HepG2 (cell line): ENCODE results near the gene NRSN2. TPM values are rescaled to one million over a fixed set of nuclear protein-coding genes. Genes with fewer than 3 reads are reported as not detected.

Experiments used
- GTF2F1 ChIP-seq: fragments of 150-350 bp; IDR thresholded peaks from 2 replicates; pipeline ENCODE4 v1.6.1; 2014; ENCODE audit warnings: low read length
- KDM4B ChIP-seq: sonication (generic); formaldehyde crosslinking; IDR thresholded peaks from 2 replicates; pipeline ENCODE4 v1.4.0; 2020; ENCODE audit warnings: missing genetic modification reagents
- KLF12 ChIP-seq: sonication (generic); formaldehyde crosslinking; IDR thresholded peaks from 2 replicates; pipeline ENCODE4 v1.4.0; 2020; ENCODE audit warnings: missing genetic modification reagents, borderline replicate concordance
- SCMH1 ChIP-seq: sonication (generic); formaldehyde crosslinking; IDR thresholded peaks from 2 replicates; pipeline ENCODE4 v1.9.0; 2021; ENCODE audit warnings: missing genetic modification reagents, mild to moderate bottlenecking, borderline replicate concordance
- SKI ChIP-seq: fragments of 450-650 bp; IDR thresholded peaks from one replicate; pipeline ENCODE4 v1.6.1; 2018; ENCODE audit warnings: mild to moderate bottlenecking; ENCODE audit not compliant: partially characterized antibody
- ZNF737 ChIP-seq: sonication (generic); formaldehyde crosslinking; IDR thresholded peaks from 2 replicates; pipeline ENCODE4 v1.5.0; 2020; ENCODE audit warnings: missing genetic modification reagents, mild to moderate bottlenecking, borderline replicate concordance
- polyA plus RNA-seq, 8 experiments: library from polyadenylated mRNA; depleted of rRNA in 3 of 8; stranded (reverse) in 7 of 8; unstranded in 1 of 8; fragments of >200 nt; fragmentation: Illumina TruSeq in 4 of 8; extraction: Trizol in 4 of 8; gene quantifications; 2 replicates each; pipeline versions ENCODE4 v1.2.1 to v1.2.3, GENCODE V29; 2011 to 2016; ENCODE audit warnings: low read depth in 4 of 8, missing spikeins in 1 of 8, mixed read lengths in 1 of 8; ENCODE audit not compliant: insufficient read depth in 1 of 8
- total RNA-seq, 5 experiments: library from RNA; depleted of rRNA; stranded (reverse); fragments of >200 nt; fragmentation: Illumina TruSeq; extraction: Trizol; gene quantifications; 2 replicates each; pipeline ENCODE4 v1.2.3, GENCODE V29; 2016; ENCODE audit warnings: low read depth in 1 of 5
- TF ChIP-seq, protein P1 (sequence below): sonication (generic); formaldehyde crosslinking; IDR thresholded peaks from 2 replicates; pipeline ENCODE4 v1.4.0; 2020; ENCODE audit warnings: missing genetic modification reagents
- TF ChIP-seq, protein P2 (sequence below), 2 experiments: sonication (generic) in 1 of 2; formaldehyde crosslinking in 1 of 2; IDR thresholded peaks; 2 replicates each; pipeline versions ENCODE4 v1.5.1 to v1.6.1; 2011 to 2020; ENCODE audit warnings: borderline replicate concordance in 1 of 2, low read depth in 1 of 2, low read length in 1 of 2, mild to moderate bottlenecking in 1 of 2, missing genetic modification reagents in 1 of 2, moderate library complexity in 1 of 2
- TF ChIP-seq, protein P3 (sequence below): sonication (generic); formaldehyde crosslinking; IDR thresholded peaks from 2 replicates; pipeline ENCODE4 v1.4.0; 2020; ENCODE audit warnings: low read depth, missing genetic modification reagents
- TF ChIP-seq, protein P4 (sequence below): sonication (generic); formaldehyde crosslinking; IDR thresholded peaks from 2 replicates; pipeline ENCODE4 v1.4.0; 2020; ENCODE audit warnings: missing genetic modification reagents
- TF ChIP-seq, protein P5 (sequence below): sonication (generic); formaldehyde crosslinking; IDR thresholded peaks from 2 replicates; pipeline ENCODE4 v1.4.0; 2020; ENCODE audit warnings: mild to moderate bottlenecking, missing genetic modification reagents

NRSN2 gene
- total and polyA plus RNA-seq, 2 of the 13 experiments (the other 11 are each of a cell fraction or from before 2014, with no cell fraction given), result 32.3 to 49.4 TPM

DNA sequence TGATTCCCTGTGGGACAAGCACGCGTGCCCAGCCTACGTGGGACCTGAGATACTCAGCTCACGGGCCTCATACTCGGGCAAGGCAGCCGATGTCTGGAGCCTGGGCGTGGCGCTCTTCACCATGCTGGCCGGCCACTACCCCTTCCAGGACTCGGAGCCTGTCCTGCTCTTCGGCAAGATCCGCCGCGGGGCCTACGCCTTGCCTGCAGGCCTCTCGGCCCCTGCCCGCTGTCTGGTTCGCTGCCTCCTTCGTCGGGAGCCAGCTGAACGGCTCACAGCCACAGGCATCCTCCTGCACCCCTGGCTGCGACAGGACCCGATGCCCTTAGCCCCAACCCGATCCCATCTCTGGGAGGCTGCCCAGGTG is 49.3 kb downstream of the NRSN2 start (continued):
- TF ChIP-seq KDM4B (CRISPR knock-in tag), result 0 out of 2 replicates have a peak, but pooled peaks have one; percentile 32
- TF ChIP-seq, protein P1, sequence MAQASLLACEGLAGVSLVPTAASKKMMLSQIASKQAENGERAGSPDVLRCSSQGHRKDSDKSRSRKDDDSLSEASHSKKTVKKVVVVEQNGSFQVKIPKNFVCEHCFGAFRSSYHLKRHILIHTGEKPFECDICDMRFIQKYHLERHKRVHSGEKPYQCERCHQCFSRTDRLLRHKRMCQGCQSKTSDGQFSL, result no peak
- TF ChIP-seq, protein P2, sequence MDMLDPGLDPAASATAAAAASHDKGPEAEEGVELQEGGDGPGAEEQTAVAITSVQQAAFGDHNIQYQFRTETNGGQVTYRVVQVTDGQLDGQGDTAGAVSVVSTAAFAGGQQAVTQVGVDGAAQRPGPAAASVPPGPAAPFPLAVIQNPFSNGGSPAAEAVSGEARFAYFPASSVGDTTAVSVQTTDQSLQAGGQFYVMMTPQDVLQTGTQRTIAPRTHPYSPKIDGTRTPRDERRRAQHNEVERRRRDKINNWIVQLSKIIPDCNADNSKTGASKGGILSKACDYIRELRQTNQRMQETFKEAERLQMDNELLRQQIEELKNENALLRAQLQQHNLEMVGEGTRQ (IDR thresholded peaks at IDR 0.05; ENCODE audit: low read depth, low read length), result no peak
- TF ChIP-seq, protein P2 (CRISPR knock-in tag; IDR thresholded peaks at IDR 0.05; ENCODE audit: borderline replicate concordance), result no peak
- no peak for TF ChIP-seq SKI
- TF ChIP-seq, protein P3, sequence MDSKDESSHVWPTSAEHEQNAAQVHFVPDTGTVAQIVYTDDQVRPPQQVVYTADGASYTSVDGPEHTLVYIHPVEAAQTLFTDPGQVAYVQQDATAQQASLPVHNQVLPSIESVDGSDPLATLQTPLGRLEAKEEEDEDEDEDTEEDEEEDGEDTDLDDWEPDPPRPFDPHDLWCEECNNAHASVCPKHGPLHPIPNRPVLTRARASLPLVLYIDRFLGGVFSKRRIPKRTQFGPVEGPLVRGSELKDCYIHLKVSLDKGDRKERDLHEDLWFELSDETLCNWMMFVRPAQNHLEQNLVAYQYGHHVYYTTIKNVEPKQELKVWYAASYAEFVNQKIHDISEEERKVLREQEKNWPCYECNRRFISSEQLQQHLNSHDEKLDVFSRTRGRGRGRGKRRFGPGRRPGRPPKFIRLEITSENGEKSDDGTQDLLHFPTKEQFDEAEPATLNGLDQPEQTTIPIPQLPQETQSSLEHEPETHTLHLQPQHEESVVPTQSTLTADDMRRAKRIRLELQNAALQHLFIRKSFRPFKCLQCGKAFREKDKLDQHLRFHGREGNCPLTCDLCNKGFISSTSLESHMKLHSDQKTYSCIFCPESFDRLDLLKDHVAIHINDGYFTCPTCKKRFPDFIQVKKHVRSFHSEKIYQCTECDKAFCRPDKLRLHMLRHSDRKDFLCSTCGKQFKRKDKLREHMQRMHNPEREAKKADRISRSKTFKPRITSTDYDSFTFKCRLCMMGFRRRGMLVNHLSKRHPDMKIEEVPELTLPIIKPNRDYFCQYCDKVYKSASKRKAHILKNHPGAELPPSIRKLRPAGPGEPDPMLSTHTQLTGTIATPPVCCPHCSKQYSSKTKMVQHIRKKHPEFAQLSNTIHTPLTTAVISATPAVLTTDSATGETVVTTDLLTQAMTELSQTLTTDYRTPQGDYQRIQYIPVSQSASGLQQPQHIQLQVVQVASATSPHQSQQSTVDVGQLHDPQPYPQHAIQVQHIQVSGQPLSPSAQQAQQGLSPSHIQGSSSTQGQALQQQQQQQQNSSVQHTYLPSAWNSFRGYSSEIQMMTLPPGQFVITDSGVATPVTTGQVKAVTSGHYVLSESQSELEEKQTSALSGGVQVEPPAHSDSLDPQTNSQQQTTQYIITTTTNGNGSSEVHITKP (CRISPR knock-in tag), result no peak
- TF ChIP-seq, protein P4, sequence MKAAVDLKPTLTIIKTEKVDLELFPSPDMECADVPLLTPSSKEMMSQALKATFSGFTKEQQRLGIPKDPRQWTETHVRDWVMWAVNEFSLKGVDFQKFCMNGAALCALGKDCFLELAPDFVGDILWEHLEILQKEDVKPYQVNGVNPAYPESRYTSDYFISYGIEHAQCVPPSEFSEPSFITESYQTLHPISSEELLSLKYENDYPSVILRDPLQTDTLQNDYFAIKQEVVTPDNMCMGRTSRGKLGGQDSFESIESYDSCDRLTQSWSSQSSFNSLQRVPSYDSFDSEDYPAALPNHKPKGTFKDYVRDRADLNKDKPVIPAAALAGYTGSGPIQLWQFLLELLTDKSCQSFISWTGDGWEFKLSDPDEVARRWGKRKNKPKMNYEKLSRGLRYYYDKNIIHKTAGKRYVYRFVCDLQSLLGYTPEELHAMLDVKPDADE, result no peak
- TF ChIP-seq ZNF737 (CRISPR knock-in tag), result no peak; the same call in 1 of the 2 replicates
- TF ChIP-seq, protein P5, sequence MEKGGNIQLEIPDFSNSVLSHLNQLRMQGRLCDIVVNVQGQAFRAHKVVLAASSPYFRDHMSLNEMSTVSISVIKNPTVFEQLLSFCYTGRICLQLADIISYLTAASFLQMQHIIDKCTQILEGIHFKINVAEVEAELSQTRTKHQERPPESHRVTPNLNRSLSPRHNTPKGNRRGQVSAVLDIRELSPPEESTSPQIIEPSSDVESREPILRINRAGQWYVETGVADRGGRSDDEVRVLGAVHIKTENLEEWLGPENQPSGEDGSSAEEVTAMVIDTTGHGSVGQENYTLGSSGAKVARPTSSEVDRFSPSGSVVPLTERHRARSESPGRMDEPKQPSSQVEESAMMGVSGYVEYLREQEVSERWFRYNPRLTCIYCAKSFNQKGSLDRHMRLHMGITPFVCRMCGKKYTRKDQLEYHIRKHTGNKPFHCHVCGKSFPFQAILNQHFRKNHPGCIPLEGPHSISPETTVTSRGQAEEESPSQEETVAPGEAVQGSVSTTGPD (CRISPR knock-in tag), result no peak
- no peak for TF ChIP-seq SCMH1
- no peak for TF ChIP-seq GTF2F1
- TF ChIP-seq KLF12 (CRISPR knock-in tag), result 0 out of 2 replicates have a peak, but pooled peaks have one; percentile 6
